Measurements from ENCODE around the gene MTHFD2. TPM values are rescaled to one million over a fixed set of nuclear protein-coding genes. Genes with fewer than 3 reads are reported as not detected.

MTHFD2 gene
- total and polyA plus RNA-seq, 3 donors from 2014 or later, result 19.0 to 39.3 (median 23.2) TPM

DNA sequence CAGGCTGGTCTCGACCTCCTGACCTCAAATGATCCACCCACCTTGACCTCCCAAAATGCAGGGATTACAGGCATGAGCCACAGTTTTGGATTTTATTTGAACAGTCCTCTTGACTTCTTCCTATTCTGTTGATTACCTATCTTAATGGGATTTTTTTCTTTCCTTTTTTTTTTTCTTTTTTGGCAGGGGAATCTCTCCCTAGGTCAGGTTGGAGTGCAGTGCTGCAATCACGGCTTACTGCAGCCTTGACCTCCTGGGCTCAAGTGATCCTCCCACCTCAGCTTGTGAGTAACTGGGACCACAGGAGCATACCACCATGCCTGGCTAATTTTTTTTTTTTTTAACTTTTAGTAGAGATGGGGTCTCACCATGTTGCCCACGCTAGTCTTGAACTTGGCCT is 2.8 kb downstream of the MTHFD2 start:
- 53 to 59% methylated on average over 3 of the region's 3 CpGs for WGBS, 2 donors
- no peak overlapping the region for H3K4me3 ChIP-seq

GRCh38 chr2:74201596-74201995 is 3.2 kb downstream of the MTHFD2 start:
- no peak overlapping the region for H3K4me3 ChIP-seq
- TF ChIP-seq CTCF (IDR thresholded peaks at IDR 0.05) (no peak), POLR2A (IDR thresholded peaks at IDR 0.05) (no peak)
- 34 to 42% methylated on average over 1 of the region's 1 CpG for WGBS, 2 donors
- H3K36me3 ChIP-seq (ENCODE audit: low read depth, missing control alignments), result no peaks in the 10 kb centered on the region
- peaks cover 33% of the 10 kb centered on the region for H3K4me1 ChIP-seq
- H3K9me3 ChIP-seq, result no peaks in the 10 kb centered on the region
- no peak for DNase-seq
- intact Hi-C loops (cut with DNase I; ENCODE audit: low total_unique reads), result no loop called here
- no peaks in the 10 kb centered on the region for H3K27me3 ChIP-seq
- H3K27ac ChIP-seq, result peak overlapping the region in 1 of 2 donors; percentile 39

More for the DNA sequence above, 2.8 kb downstream of the MTHFD2 start:
- DNase-seq, result no peak
- no peaks in the 10 kb centered on the region for H3K9me3 ChIP-seq
- no peaks in the 10 kb centered on the region for H3K27me3 ChIP-seq
- H3K4me1 ChIP-seq, result peaks cover 29% of the 10 kb centered on the region
- TF ChIP-seq CTCF (IDR thresholded peaks at IDR 0.05), result no peak
- no peak for TF ChIP-seq POLR2A (IDR thresholded peaks at IDR 0.05)
- intact Hi-C loops (cut with DNase I; ENCODE audit: low total_unique reads), result no loop called here
- H3K27ac ChIP-seq, result peak overlapping the region in 1 of 2 donors; percentile 39
- H3K36me3 ChIP-seq (ENCODE audit: low read depth, missing control alignments), result no peaks in the 10 kb centered on the region

DNA sequence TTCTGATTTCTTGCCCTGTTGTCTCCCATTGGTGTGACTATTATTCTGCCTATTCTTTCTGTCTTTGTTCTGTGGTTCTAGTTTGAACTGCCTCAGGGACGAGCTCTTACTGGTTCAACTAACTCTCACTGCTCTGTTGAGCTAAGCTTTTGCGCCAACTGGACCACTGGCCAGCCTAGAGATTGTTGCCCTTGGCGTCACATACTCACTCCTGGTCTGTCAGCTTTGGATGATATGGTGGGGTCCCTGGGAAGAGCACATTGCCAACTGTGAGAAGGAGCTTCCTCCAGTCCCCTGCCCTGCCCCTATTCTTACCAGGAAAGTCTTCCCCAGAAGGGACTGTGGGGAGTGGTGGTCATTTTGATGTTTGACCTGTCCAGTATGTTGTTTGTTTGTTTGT is 6.0 kb downstream of the MTHFD2 start:
- H3K4me1 ChIP-seq, result peaks cover 35% of the 10 kb centered on the region
- no peak for TF ChIP-seq CTCF (IDR thresholded peaks at IDR 0.05)
- no peak for TF ChIP-seq POLR2A (IDR thresholded peaks at IDR 0.05)
- H3K4me3 ChIP-seq, result no peak overlapping the region
- WGBS, 2 donors, result 95 to 97% methylated on average over 3 of the region's 3 CpGs
- intact Hi-C loops (cut with DNase I; ENCODE audit: low total_unique reads), result no loop called here
- no peaks in the 10 kb centered on the region for H3K36me3 ChIP-seq (ENCODE audit: low read depth, missing control alignments)
- no peaks in the 10 kb centered on the region for H3K27me3 ChIP-seq
- H3K9me3 ChIP-seq, result no peaks in the 10 kb centered on the region
- no peak for DNase-seq
- H3K27ac ChIP-seq, result no peak overlapping the region

- no peak for TF ChIP-seq CTCF (IDR thresholded peaks at IDR 0.05)
- no peak for TF ChIP-seq POLR2A (IDR thresholded peaks at IDR 0.05)
- H3K4me3 ChIP-seq, result no peak overlapping the region
- intact Hi-C loops (cut with DNase I; ENCODE audit: low total_unique reads), result no loop called here
- no peaks in the 10 kb centered on the region for H3K27me3 ChIP-seq
- no peak for DNase-seq
- peaks cover 30% of the 10 kb centered on the region for H3K4me1 ChIP-seq
- H3K27ac ChIP-seq, result no peak overlapping the region
- WGBS, 2 donors, result 88% methylated on average over 5 of the region's 5 CpGs
- no peaks in the 10 kb centered on the region for H3K9me3 ChIP-seq
- H3K36me3 ChIP-seq (ENCODE audit: low read depth, missing control alignments), result no peaks in the 10 kb centered on the region
These were observed 6.7 kb downstream of the MTHFD2 start for GRCh38 chr2:74205113-74205512.

DNA sequence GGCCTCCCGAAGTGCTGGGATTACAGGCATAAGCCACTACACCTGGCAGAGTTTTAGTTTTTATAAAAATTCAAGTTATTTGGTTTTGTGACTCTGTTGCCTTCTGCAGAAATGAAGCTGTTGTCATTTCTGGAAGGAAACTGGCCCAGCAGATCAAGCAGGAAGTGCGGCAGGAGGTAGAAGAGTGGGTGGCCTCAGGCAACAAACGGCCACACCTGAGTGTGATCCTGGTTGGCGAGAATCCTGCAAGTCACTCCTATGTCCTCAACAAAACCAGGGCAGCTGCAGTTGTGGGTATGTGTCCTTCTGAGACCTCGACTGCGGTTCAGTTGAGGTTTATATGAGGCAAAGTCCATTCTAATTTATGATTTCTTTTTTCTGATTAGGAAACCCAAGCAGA is 7.2 kb downstream of the MTHFD2 start:
- TF ChIP-seq CTCF (IDR thresholded peaks at IDR 0.05) (no peak), POLR2A (IDR thresholded peaks at IDR 0.05) (no peak)
- no peak for DNase-seq
- H3K4me3 ChIP-seq, result no peak overlapping the region
- intact Hi-C loops (cut with DNase I; ENCODE audit: low total_unique reads), result no loop called here
- no peaks in the 10 kb centered on the region for H3K27me3 ChIP-seq
- no peaks in the 10 kb centered on the region for H3K36me3 ChIP-seq (ENCODE audit: low read depth, missing control alignments)
- 72 to 78% methylated on average over 5 to 6 of the region's 6 CpGs for WGBS, 2 donors
- H3K4me1 ChIP-seq, result peaks cover 29% of the 10 kb centered on the region
- no peak overlapping the region for H3K27ac ChIP-seq
- no peaks in the 10 kb centered on the region for H3K9me3 ChIP-seq

Data from testis (tissue), 3 donors.